ENCODE data around the gene RSPO1.

RSPO1 gene

DNA sequence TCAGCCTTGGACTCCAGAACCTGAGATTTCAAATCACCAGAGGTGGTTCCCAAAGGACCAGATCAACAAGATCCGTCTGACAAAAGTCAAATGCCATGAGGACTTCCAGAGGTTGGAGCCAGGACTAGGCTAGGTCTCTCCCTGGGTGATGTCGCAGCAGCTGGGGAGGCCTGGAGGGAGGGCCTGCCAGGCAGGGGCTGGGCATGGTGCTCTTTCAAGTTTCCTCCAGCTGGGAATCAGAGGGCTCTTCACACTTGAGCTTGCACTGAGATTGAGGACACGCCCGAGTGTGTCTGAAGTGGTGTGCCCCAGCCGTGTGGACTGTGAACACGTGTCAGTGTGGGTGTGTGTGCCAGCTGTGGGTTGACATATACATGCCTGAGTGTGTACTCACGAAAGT lies 21.3 kb upstream of the RSPO1 start:
- no peak for DNase-seq

DNA sequence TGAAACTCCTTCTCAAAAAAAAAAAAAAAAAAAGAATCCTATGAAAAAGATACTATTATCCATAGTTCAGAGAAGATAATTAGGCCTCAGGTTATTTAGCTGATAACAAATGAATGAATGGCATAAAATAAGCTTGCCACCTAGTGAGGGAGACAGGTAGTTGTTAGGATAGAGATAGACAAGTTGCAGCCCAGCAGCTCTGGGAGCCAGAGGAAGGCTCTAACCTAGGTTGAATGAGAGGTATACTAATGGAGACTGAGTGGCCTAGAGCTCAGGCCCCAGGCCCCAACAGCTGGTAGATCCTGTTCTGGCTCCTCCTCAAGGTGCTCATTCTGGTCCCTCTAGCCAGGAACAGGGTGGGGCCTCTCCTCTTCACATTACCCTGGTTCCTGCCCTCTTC lies 20.6 kb upstream of the RSPO1 start:
- DNase-seq: no peak

- no peak for DNase-seq
These were observed 19.2 kb upstream of the RSPO1 start for GRCh38 chr1:37653906-37654305.

DNA sequence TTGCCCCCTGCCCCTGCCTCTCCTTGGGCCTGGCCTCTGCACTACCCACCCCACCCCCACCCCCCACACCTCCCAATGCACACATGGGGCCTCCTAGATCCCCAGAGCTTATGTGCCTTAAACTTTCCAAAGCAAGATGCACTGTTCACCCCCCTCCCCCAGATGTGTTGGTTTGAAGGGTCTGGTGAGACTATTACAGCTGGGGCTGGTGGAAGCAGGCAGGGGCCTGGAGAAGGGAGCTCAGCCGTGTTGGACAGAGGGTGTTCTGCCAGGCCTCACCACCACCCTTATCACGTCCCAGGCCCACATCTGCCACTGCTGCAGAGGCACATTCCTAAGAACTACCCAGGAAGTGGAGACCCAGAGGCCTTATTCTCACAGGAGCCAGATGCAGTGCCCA lies 18.3 kb upstream of the RSPO1 start:
- DNase-seq: no peak

DNA sequence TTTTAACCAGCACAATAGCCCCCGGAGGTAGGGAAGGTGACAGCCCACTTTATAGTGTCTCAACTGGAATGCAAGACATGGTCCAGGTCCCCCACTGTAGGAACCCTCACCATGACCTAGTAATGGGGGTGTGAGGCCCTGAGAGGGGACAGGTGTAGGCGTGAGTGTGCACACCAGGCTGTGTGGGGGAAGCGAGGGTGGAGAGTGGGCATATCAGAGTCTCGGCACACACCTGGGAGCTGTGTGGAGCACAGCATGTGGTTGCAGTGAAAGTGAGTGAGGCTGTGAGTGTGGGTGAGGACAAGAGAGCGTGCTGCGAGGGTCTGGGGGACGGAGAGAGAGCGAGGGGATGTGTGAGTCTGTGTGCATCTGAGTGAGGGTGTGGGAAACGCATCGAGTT lies 17.1 kb upstream of the RSPO1 start:
- DNase-seq: no peak

DNA sequence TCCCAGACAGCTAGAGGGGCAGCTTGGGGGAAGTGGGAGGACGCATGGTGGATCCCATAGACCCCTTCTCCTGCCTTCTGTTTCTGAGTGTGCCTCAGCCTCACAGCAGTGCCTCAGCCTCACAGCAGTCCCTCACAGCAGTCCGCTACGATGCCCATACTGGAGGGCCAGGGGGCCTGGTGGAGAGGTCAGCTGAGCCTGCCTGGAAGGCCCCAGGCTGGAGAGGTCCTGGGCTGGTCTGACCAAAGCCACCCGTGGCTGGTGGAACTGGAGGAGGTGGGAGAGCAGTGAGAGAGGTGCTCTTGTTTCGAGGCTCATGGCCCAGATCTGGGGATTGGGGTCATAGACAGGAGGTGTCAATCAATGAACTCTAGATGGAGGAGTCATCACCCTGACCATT lies 16.0 kb upstream of the RSPO1 start:
- DNase-seq: no peak

GRCh38 chr1:37650173-37650572 lies 15.5 kb upstream of the RSPO1 start:
- no peak for DNase-seq

GRCh38 chr1:37647281-37647680 lies 12.6 kb upstream of the RSPO1 start:
- no peak for DNase-seq

DNA sequence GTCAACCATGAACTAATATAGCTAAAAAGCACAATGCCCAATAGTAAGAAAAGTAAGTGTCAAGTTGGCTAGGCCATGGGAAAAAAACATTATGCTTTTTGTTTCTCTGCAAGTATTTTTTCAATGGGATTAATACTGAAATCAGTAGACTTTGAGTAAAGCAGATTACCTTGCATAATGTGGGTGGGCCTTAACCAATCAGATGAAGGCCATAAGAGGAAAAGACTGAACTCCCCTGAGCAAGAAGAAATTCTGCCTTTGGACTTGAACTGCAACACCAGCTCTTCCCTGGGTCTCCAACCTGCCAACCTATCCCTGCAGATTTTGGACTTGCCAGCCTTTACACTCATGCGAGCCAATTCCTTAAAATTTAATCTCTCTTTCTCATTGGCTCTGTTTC lies 6.4 kb upstream of the RSPO1 start:
- no peak for DNase-seq

DNA sequence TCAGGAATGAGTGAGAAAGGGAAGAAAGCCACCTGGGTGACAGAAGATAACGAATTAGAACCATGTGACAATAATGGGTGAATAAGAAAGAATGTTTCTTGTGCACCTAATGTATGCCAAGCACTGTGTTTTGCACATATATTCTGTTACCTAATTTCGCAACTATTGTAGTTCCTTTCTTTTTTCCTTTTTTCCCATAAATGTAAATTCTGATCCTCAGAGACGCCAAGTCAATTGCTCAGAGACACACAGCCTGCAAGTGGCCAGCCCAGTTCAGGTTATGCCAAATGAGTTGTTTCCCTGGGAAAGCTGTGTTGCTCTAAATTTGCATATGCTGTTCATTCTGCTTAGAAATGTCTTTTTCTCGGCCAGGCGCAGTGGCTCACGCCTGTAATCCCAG lies 1.7 kb upstream of the RSPO1 start:
- DNase-seq: no peak

- DNase-seq: no peak
These were observed 555 bp upstream of the RSPO1 start for GRCh38 chr1:37634992-37635902.

DNA sequence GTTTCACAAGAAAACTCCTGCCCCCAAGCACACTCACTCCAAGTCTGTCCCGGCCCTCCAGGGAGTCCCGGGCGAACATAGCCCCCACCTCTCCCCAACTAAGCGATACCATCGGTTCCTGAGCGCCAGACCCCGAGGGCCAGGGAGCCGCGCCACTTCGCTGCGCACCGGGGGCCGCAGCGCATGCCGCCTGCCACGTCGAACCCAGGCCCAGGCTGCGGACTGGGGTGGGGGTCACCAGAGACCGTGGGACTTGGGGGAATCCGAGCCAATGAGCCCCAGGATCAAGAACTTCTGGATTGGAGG lies 801 bp downstream of the RSPO1 start:
- no peak for DNase-seq

DNA sequence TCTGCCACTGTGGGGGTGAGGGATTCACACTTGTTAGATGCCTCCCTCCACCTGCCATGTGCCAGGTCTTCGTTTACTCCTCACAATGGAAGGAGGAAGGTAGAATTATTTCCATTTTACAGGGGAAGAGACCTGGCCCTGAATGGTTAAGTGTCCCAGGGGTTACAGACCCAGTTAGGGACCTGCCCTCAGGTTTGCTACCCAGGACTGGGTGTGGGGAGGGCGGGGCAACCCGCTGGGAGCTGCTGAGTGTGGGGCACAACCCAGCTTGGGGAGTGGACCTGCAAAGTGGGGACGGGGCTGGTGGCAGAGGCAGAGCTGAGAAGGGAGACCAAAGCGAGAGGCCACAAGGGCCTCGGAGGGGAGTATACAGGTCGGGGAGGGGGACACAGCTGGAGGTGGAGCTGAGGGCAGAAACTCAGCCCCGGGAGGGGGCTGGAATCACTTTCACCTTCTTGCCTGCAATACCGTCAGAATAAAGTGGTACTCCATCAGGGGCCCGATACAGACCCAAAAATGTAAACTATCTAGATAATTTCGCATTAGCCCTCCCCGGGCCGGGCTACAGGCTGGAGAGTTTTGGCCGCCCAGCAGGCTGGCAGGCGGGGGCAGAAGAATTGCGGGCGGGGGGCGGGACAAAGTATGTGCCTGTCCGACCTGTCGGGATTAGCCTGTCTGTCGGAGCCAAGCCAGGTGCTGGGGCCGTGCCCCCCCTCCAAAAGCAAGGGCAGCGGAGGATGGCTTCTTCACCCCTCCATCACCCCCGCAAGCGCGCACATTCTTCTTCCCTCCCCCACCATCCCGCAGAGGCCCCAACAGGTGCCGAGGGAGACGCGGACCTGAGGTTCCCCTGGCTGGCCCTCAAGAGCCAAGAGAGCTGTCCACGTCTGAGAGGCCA lies 1.4 kb downstream of the RSPO1 start:
- no peak for DNase-seq

DNA sequence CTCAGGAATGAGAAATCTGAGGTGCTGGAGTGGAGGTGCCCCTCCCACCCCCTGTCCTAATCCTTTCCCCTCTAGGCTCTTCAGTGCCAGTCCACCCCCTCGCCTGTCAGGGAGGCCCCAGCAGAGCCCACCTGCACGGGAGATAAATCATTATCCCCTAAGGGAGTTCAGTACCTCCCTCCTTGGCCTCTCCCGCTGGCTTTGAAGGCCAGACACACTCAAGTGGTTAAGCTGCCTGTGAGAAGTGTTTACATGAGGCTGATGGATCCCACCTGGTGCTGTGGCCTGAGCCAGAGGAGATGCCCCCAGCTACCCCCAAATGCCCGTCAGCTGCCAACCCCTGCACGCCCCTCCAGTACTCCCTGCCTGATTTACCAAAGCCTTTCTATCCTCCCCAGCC lies 3.7 kb downstream of the RSPO1 start:
- DNase-seq: no peak

DNA sequence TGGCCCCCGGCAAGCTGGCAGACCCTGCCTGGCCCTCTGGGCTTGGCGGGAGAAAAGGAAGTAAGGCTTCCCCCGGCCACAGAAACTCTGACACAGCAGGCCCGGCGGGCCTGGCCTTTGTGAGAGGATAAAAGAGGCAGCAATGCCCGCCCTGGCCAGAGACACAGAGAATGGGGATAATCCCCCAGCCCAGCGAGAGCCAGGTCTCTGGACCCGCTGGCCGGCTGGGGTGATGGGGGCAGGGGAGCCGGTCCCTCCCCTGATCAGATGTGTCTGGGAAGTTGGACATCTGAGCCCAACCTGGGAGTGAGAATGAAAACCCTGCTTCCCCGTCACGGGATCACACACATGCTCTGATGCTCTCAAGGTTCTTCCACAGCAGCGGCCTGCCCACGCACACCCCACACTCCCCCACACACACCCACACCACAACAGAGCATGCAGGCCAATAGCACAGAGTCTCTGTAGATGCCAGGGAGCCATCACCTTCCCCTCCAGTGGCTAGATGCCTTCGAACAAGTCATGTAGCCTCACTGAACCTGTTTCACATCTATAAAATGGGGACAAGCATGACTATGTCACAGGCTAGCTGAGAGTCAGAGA lies 4.2 kb downstream of the RSPO1 start:
- peak in 1 of 4 experiments; percentile 12 for DNase-seq

DNA sequence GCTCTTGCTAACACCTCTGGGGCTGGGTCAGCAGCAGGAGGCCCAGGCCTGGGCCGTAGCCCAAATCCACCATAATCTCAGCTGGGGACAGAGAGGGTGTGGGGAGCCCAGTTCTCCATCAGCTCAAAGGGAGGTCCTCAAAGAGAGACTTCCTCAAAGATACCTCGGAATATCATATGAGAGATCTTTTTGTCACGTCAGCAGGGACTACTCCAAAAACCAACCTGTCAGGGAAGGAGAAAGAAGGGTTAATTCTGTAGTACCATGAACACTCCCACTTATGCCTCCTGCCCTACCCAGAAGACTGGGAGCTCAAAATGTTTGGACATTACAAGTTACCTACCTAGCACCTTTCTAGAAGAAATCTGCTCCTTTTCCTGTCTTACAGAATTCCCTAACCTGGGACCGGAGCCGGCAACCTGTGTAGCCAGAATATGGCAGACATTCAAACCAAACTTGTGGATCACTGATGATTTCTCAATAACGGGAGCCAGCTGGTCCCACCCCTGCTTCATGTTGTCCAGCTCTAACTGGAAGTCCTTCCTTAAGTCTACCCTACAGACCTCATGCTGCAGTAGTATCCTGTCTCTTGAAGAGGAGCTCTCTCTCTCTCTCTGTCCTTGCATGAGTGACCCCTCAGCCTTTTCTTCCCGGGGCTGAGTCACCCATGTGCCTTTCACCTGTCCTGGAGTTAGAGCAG lies 4.8 kb downstream of the RSPO1 start:
- DNase-seq: no peak

DNA sequence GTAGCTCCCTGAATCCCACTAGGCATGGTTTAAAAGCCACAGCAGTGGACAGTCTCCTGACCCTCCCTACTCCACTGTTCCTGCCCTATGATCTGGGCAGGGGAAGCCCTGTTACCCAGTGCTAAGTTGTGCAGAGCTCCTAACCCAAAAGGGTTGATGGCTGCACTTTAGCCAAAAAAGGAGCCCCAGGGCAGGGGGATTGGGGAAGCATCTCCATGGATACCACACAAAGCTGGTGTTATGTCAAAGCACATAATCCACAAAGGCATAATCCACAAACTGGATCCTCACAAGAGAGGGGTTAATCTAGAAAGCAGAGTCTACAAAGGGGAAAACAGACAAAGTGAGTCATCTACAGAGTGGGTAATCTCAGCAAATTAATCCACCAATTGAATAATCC lies 5.7 kb downstream of the RSPO1 start:
- no peak for DNase-seq

DNA sequence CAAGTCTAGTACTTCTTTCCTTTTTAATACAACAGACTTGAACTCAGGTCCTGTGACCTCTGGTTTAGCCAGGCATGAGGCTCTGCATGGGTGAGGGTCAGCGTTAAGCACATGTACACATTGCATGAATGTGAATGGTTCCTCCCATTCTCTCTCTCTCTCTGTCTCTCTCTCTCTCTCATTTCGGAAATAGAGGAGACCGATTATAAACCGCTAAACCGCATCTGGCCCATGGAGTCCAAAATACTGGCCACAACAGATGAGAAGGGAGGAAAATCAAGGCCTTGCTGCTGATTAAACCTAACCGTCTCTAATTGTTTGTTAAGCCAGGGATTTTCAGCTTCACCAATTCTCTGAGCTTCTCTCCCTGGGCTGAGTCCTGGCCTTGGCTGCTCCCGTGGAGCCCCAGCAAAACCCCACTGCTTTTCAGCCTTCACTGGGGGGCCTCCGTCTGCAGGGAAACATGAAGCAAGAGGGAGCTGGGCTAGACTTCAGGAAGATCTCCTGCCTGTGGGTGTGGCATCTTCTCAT lies 6.6 kb downstream of the RSPO1 start:
- DNase-seq: no peak

GRCh38 chr1:37622131-37622530 lies 12.6 kb downstream of the RSPO1 start:
- no peak for DNase-seq

- DNase-seq: no peak
These were observed 13.3 kb downstream of the RSPO1 start for GRCh38 chr1:37621326-37621870.

DNA sequence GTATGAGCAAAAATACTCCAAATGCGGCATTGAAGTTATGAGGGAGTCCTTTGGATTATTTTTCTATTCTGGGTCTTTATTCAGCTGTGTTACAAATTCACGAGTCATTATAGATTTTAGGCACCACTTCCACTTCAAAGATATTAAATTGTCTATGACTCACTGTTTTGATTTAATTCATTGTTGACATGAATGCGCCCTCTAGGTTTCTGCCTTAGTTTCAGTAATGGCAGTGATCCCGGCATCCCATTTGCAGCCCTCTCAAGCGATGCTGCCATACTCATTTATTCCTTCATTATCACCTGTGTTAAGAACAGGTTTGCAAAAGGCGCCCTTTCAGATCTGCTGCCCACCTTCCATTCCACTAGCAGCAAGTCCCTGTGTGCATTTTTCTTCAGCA lies 14.0 kb downstream of the RSPO1 start:
- DNase-seq: no peak

- no peak for DNase-seq
These were observed 18.4 kb downstream of the RSPO1 start for GRCh38 chr1:37616330-37616729.
